NCI-H2196 treated with DMSO at 0.1 percent for 48 hours (cell line): ENCODE measurements around the gene KIAA1191.

Source experiments
- DNase-seq: peaks from one replicate; lab custom pipeline; 2025; ENCODE audit not compliant: unreplicated experiment; lab: John Stamatoyannopoulos, UW

Gene KIAA1191

DNA sequence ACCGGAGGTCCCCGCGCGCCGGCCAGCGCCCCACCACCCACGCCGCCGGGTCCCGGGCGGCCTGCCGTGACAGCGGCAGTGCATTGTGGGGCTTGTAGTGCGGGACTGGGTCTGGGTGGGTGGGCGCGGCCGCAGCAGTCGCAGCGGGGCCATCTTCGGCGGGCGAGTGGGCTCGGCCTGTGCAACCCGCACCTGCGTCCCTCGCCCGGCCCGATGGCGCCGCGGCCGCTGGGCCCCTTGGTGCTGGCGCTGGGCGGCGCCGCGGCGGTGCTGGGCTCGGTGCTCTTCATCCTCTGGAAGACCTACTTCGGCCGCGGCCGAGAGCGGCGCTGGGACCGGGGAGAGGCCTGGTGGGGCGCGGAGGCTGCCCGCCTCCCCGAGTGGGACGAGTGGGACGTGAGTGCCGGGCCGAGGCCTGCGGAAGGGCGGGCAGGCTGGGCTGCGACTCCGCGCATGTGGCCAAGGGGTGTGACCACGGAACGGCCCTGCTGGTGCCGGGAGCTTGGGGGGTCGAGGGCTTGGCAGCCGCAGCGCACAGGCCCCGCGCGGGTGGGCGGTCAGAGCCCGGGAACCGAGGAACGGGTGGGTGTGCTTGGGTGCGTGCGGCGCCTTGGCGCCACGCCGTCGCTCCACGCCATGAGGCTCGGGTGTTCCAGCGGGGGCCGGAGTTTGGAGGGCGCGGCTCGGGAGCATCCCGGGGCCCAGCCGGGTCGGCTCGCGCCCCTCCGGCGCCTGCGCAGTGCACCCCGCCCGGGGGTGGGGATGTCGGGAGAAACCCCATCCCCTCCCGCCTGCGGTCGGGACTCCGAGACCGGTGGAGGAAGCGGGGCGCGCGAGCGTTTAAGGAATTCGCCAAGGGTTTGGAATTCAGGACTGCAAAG, 4.0 kb upstream of the KIAA1191 start, which contains the start of gene ARL10:
Gene ARL10, plus strand, starts transcription at position 137 of the 881 bp plus-strand sequence. Its CDS starts 77 bp downstream, at position 214.
- DNase-seq: no peak

GRCh38 chr5:176364765-176365350, 3.3 kb upstream of the KIAA1191 start:
- DNase-seq: no peak

DNA sequence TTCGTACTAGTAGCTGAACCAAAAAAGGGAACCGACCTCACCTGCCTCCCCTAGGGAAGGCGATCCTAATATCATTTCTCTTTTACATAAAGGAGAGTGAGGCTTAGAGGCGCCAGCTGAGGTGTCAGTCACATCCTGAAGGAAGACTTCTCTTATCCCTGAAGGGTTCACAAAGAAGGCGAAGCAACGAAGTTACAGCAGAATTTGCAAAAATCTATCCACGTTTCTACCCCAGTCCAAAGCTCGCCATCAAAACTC, 598 bp upstream of the KIAA1191 start:
- no peak for DNase-seq

DNA sequence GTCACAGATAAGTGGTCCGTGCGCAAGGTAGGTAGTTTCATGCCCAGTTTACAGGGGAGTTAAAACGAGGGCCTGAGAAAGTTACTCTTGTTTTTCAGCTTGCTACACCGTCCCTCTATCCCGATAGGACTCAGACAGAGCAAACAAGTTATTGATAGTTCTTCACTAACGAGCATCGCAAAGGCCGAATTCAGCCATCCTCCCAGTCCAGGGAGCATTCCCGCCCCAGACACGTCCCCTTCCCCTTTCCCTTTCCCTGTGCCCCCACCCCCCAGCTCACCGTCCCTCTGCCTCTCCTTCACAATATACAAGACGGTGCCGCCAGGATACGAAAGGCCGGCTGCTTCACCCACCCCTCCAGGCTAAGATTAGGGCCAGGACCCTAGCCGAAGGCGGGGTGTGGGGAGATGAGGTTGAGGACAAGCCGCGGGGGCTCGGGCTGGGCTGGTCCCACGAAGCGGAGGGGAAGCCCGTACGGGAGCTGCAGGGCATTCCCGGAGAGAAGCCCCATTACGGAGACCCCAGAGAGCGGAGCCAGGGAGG, 599 bp downstream of the KIAA1191 start:
- DNase-seq: no peak

DNA sequence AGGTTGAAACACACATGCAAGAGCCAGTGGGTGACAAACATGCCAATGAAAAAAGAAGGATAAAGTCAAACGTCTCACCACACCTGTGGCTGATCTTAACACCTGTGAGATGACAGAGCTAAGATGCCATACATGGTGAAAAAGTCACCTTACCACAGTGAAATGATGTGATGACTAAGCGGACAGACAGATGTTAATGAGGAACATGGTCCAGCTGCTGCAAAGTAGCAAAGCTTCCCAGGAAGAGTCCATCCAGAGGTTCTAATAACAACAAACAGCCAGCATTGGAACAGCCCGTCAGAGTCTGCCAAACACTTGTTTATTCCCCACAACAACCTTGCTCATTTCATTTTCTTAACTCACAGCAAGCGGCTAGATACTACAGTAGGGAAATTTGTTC, 1.9 kb downstream of the KIAA1191 start:
- no peak for DNase-seq

DNA sequence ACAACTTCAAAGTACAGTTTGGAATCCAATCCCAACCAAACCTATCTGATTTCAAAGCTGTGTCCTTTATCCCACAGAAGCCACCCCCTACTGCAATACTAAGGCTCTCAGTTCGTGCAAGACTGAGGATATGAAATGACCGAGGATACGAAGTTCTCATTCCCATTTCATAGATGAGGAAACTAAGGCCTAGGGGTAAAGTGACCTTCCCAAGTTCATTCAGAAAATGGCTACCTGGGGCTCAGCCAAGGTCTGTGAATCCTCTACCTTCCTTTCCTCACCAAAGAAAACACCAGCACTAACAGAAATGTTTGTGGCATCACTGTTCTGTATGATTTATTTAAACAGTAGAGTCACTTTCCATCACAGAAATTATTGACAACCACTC, 5.4 kb downstream of the KIAA1191 start:
- DNase-seq: no peak

GRCh38 chr5:176355400-176356178, 6.0 kb downstream of the KIAA1191 start:
- no peak for DNase-seq

GRCh38 chr5:176353533-176353932, 8.0 kb downstream of the KIAA1191 start:
- DNase-seq: no peak

DNA sequence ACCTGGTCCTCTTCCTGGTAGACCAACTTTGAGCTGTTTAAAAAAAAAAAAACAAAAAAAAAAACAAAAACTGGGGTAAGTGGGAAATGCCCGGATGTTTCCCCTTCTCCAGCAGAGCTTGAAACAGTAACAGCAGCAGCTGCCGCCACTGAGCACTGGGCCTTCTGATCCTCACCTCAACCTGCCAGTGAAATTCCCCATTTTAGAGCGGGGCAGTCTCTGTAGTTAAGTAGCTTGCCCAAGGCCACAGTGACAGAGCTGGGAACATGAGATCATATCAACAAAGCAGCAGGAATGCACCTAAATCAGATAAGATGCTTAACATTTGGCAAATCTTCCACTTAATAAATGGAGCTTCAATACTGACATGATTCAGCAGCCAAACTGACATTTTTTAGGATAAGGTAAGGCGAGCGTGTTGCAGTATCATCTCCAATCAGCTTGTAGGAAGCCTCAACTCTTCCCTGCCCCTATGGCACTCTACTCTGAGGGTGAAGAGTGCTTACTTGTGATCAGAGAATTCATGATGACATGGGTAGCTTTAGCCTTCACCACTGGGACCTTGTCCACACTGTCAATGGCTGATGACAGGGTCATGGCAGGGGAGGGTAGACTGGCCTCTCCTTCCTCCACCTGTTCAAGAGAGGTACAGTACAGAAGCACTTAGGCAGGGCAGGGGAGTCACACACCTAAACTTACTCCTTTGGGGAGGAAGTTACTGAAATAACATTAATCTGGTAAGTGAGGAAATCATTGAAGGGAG, 9.3 kb downstream of the KIAA1191 start:
- DNase-seq: no peak

GRCh38 chr5:176350416-176350815, 11.1 kb downstream of the KIAA1191 start:
- no peak for DNase-seq

DNA sequence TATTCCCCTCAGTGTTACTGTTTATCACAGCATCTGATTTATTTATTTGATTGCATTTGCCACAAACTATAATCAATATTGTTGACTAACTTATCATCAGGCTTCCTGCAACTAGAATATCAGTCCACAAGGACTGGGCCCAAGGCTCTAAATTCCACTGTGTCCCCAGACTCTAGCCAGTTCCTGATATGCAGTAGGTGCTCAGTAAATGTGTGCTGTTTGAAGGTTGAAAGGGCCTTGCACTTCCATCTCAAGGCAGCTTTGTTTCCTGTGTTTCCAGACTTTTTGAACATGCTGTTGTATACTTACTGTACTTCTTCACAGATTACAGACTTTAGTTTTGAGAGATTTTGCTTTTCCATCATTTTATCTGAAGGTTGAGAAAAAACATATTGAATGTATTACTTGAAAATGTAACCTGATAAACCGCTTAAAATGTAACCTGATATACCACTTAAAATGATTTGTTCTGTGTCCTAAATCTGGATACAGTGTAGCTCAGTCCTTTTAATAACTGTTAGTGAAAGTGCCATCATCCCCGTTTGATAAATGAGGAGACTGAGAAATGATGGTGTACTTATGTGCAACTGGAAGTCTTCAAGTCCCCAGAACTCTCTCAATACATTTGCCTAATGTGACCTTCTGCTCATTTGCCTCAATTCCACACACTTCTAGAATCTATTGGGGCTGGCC, 18.7 kb downstream of the KIAA1191 start:
- no peak for DNase-seq

- DNase-seq: no peak
Measured at GRCh38 chr5:176342158-176342483, 19.4 kb downstream of the KIAA1191 start.

GRCh38 chr5:176341325-176342157, 20.0 kb downstream of the KIAA1191 start:
- no peak for DNase-seq

GRCh38 chr5:176339304-176339703, 22.3 kb downstream of the KIAA1191 start:
- no peak for DNase-seq

GRCh38 chr5:176337913-176338312, 23.7 kb downstream of the KIAA1191 start:
- DNase-seq: no peak

GRCh38 chr5:176334031-176334770, 27.4 kb downstream of the KIAA1191 start:
- DNase-seq: no peak

GRCh38 chr5:176320577-176320976, 41.0 kb downstream of the KIAA1191 start:
- DNase-seq: no peak

DNA sequence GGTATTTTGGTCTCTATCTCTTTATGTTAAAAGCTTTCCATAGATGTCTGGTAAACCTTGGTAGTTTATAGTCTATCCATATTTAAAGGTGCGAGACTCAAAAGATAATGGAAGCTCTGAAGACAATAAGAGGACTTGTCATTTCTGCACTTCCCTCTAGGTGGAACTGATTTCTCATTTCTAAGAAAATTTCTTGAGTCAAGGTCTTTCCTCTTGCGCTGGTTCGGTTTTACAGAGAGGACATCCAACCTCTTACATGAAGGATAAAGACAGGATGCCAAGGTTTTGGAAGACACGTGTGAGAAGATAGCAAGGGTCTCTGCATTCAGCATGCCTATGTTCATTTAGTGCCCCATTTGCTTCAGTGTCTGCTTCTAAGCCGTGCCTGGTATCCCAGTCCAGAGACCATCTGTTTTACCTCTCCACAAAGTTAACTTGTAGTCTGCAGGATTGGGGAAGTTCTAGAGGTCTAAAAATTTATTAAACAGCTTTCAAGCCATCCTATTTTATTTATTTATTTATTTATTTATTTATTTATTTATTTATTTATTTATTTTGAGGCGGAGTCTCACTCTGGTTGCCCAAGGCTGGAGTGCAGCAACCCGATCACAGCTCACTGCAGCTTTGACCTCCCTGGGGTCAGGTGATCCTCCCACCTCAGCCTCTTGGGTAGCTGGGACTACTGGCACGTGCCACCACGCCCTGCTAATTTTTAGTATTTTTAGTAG, 41.6 kb downstream of the KIAA1191 start:
- DNase-seq: no peak
